Endothelial cell of umbilical vein (primary cell): ENCODE measurements around the gene GGACT. TPM values are rescaled to one million over a fixed set of nuclear protein-coding genes. Genes with fewer than 3 reads are reported as not detected.

Experiments
- BruUV-seq: library from RNA; stranded (reverse); fragments of 400-500 nt; replicated peaks from 2 replicates; lab custom pipeline; 2021; lab: Mats Ljungman, UMichigan
- CTCF ChIA-PET: fragments of 300-600, 350-600 bp; sonication (Branson Sonifier 250); formaldehyde crosslinking; loops from one replicate; lab custom pipeline; 2021; ENCODE audit warnings: antibody characterized with exemption, inconsistent platforms; lab: Charles Lee
- POLR2A ChIA-PET: fragments of 300-600, 350-600 bp; sonication (Branson Sonifier 250); formaldehyde crosslinking; loops from one replicate; lab custom pipeline; 2021; ENCODE audit warnings: antibody characterized with exemption, inconsistent platforms; lab: Charles Lee
- DNase-seq: peaks from one replicate; pipeline ENCODE4 v3.0.0-alpha.2; 2011; ENCODE audit warnings: low read depth, low spot score
- FAIRE-seq: peaks from 2 replicates; lab custom pipeline; 2011; peaks lifted over from hg19 to GRCh38; lab: Jason Lieb, UNC
- H2AFZ ChIP-seq: 2 replicates; pipeline ENCODE4 v1.6.0; 2012; ENCODE audit warnings: low read depth, low read length, control low read depth, inconsistent platforms
- H3K27ac ChIP-seq: 2 replicates; pipeline ENCODE4 v1.5.1; 2011; ENCODE audit warnings: low read depth, mild to moderate bottlenecking, control low read depth, low read length, moderate library complexity; ENCODE audit not compliant: insufficient read depth
- H3K27me3 ChIP-seq, 2 experiments: 2 replicates each; pipeline versions ENCODE4 v1.6.0 to v1.6.1; 2011; ENCODE audit warnings: low read length in 2 of 2, mixed read lengths in 1 of 2; ENCODE audit not compliant: control insufficient read depth in 2 of 2, insufficient read depth in 2 of 2
- H3K36me3 ChIP-seq, 2 experiments: 2 replicates in 1 of 2; 3 replicates in 1 of 2; pipeline ENCODE4 v1.5.1; 2011; ENCODE audit warnings: low read length in 2 of 2, mild to moderate bottlenecking in 1 of 2, moderate library complexity in 1 of 2; ENCODE audit not compliant: control insufficient read depth in 2 of 2, insufficient read depth in 2 of 2; ENCODE audit errors: extremely low read depth in 1 of 2
- H3K4me1 ChIP-seq: 3 replicates; pipeline ENCODE4 v1.5.1; 2011; ENCODE audit warnings: mild to moderate bottlenecking, low read length; ENCODE audit not compliant: control insufficient read depth, insufficient read depth; ENCODE audit errors: extremely low read depth
- H3K4me2 ChIP-seq: 2 replicates; pipeline ENCODE4 v1.6.1; 2011; ENCODE audit warnings: low read length, control low read depth, mixed read lengths; ENCODE audit not compliant: insufficient read depth
- H3K4me3 ChIP-seq, 3 experiments: fragments of 200-600 bp in 1 of 3; sonication (generic), shearing (Covaris generic) in 1 of 3; replicated peaks in 1 of 3; 2 replicates each; pipeline ENCODE4 v1.5.1; 2011 to 2016; ENCODE audit warnings: control low read depth in 3 of 3, low read length in 3 of 3, mild to moderate bottlenecking in 2 of 3, inconsistent platforms in 1 of 3, low read depth in 1 of 3, moderate library complexity in 1 of 3; ENCODE audit not compliant: insufficient read depth in 1 of 3
- H3K79me2 ChIP-seq: 2 replicates; pipeline ENCODE4 v1.6.0; 2012; ENCODE audit warnings: low read length, inconsistent platforms; ENCODE audit not compliant: control insufficient read depth, insufficient read depth
- H3K9ac ChIP-seq: replicated peaks from 2 replicates; pipeline ENCODE3; 2011; ENCODE audit warnings: low read length, control low read depth; ENCODE audit not compliant: insufficient read depth; ENCODE audit errors: extremely low read depth
- H3K9me1 ChIP-seq: replicated peaks from 3 replicates; pipeline ENCODE4 v1.6.0; 2011; ENCODE audit warnings: mild to moderate bottlenecking, low read length; ENCODE audit not compliant: control insufficient read depth, insufficient read depth; ENCODE audit errors: extremely low read depth
- H3K9me3 ChIP-seq: replicated peaks from 2 replicates; pipeline ENCODE4 v1.5.1; 2012; ENCODE audit warnings: low read length, inconsistent platforms; ENCODE audit not compliant: control insufficient read depth, insufficient read depth
- H4K20me1 ChIP-seq: replicated peaks from 2 replicates; pipeline ENCODE3; 2011; ENCODE audit warnings: mild to moderate bottlenecking, low read length; ENCODE audit not compliant: control insufficient read depth, insufficient read depth; ENCODE audit errors: extremely low read depth
- CTCF ChIP-seq, 2 donors: IDR thresholded peaks; 1 replicate in 1 of 2; 2 replicates in 1 of 2; pipeline ENCODE4 v1.5.1; 2011; ENCODE audit warnings: low read length in 2 of 2, mild to moderate bottlenecking in 2 of 2, moderate library complexity in 2 of 2, control low read depth in 1 of 2, inconsistent platforms in 1 of 2, low read depth in 1 of 2; ENCODE audit not compliant: insufficient read depth in 1 of 2; ENCODE audit errors: extremely low read depth in 1 of 2
- FOS ChIP-seq: IDR thresholded peaks from 2 replicates; pipeline ENCODE4 v1.6.1; 2011; ENCODE audit warnings: mild to moderate bottlenecking, low read length, moderate library complexity, borderline replicate concordance; ENCODE audit not compliant: insufficient read depth
- GATA2 ChIP-seq: IDR thresholded peaks from 2 replicates; pipeline ENCODE4 v1.7.0; 2011; ENCODE audit warnings: low read depth, mild to moderate bottlenecking, moderate library complexity, mixed read lengths, low read length; ENCODE audit not compliant: insufficient read length, insufficient read depth
- JUN ChIP-seq: IDR thresholded peaks from 2 replicates; pipeline ENCODE4 v1.6.1; 2011; ENCODE audit warnings: borderline replicate concordance, low read depth; ENCODE audit not compliant: insufficient read length, insufficient read depth
- MAX ChIP-seq: IDR thresholded peaks from 2 replicates; pipeline ENCODE4 v1.6.1; 2011; ENCODE audit not compliant: insufficient read depth, insufficient read length
- POLR2A ChIP-seq: IDR thresholded peaks from 2 replicates; pipeline ENCODE4 v1.6.1; 2012; ENCODE audit warnings: low read depth, mild to moderate bottlenecking, control low read depth, low read length
- dilution Hi-C: fragments of 300-500 bp; cut with MboI; formaldehyde crosslinking; loops from one replicate; pipeline ENCODE4 v1.15.0; 2019; ENCODE audit warnings: low sequenced_read_pairs; ENCODE audit not compliant: extremely low pct_ligation_motif_present
- intact Hi-C: fragments of 100-400 bp; cut with micrococcal nuclease; formaldehyde crosslinking; loops from one replicate; pipeline ENCODE4 v1.10.0; 2022
- polyA plus RNA-seq, 4 experiments: library from polyadenylated mRNA; depleted of rRNA in 3 of 4; stranded (reverse) in 3 of 4; unstranded in 1 of 4; fragments of >200 nt; gene quantifications; 2 replicates each; pipeline versions ENCODE4 v1.2.1 to v1.2.3, GENCODE V29; 2011 to 2012; ENCODE audit warnings: missing spikeins in 1 of 4
- total RNA-seq: library from RNA; stranded (reverse); gene quantifications from 2 replicates; pipeline ENCODE4 v1.2.3, GENCODE V29; 2021

The GGACT gene
- total and polyA plus RNA-seq, 2 donors (not counting 3 experiments of a cell fraction or from before 2014, with no cell fraction given) = 2.5 to 6.5 TPM

- no peak overlapping the region for H3K9ac ChIP-seq
- ChIA-PET CTCF (interaction anchor here (2.0 kb wide), 1 partner anchor 11 kb away, joined by 5 read pairs; no protein-coding TSS in a partner anchor), POLR2A (no interaction called here)
- intact Hi-C loops (no loop called here), dilution Hi-C loops (no loop called here)
- H3K27me3 ChIP-seq = no peaks in the 10 kb centered on the region
- no TSS peak for BruUV-seq
- no peak overlapping the region for H2AFZ ChIP-seq
- no peaks in the 10 kb centered on the region for H3K4me1 ChIP-seq
- no peaks in the 10 kb centered on the region for H3K79me2 ChIP-seq
- TF ChIP-seq JUN = no peak
- no peak for TF ChIP-seq FOS
- no peak for TF ChIP-seq GATA2
- no peak for TF ChIP-seq POLR2A
- TF ChIP-seq MAX = no peak
- TF ChIP-seq CTCF (IDR thresholded peaks at IDR 0.05; ENCODE audit: extremely low read depth in 1 of 2, insufficient read depth in 1 of 2, low read depth in 1 of 2, low read length in 2 of 2) = no peak
- H3K36me3 ChIP-seq = peaks cover 19 to 23% of the 10 kb centered on the region in 2 experiments
- no peaks in the 10 kb centered on the region for H3K9me1 ChIP-seq
- no peaks in the 10 kb centered on the region for H3K9me3 ChIP-seq
- FAIRE-seq = no peak
- H3K4me3 ChIP-seq = no peak overlapping the region
- no peaks in the 10 kb centered on the region for H4K20me1 ChIP-seq
- H3K27ac ChIP-seq = no peak overlapping the region
- DNase-seq = no peak
- no peak overlapping the region for H3K4me2 ChIP-seq
These were observed 48.8 kb upstream of the GGACT start for GRCh38 chr13:100637380-100637779.
